H1 (cell line): ENCODE data around the gene FAIM2. TPM values are rescaled to one million over a fixed set of nuclear protein-coding genes. Genes with fewer than 3 reads are reported as not detected.

Experiments
- CTCF ChIA-PET: fragments of 300-600 bp; sonication (Branson Sonifier 250); formaldehyde crosslinking; loops from one replicate; lab custom pipeline; 2021; ENCODE audit not compliant: partially characterized antibody; lab: Charles Lee
- POLR2A ChIA-PET: fragments of 300-600 bp; sonication (Branson Sonifier 250); formaldehyde crosslinking; loops from one replicate; lab custom pipeline; 2021; ENCODE audit warnings: inconsistent platforms; ENCODE audit not compliant: partially characterized antibody; lab: Charles Lee
- DNase-seq, 2 experiments: peaks; one replicate each; pipeline versions ENCODE4 v3.0.0 to v3.0.0-alpha.2; 2010 to 2022; ENCODE audit warnings: low spot score in 2 of 2, low read depth in 1 of 2, mixed read lengths in 1 of 2
- FAIRE-seq: peaks from 2 replicates; lab custom pipeline; 2011; peaks lifted over from hg19 to GRCh38; lab: Jason Lieb, UNC
- H2AFZ ChIP-seq: 2 replicates; pipeline ENCODE4 v1.8.1; 2012; ENCODE audit warnings: low read length, inconsistent platforms
- H2AK5ac ChIP-seq: 2 replicates; pipeline ENCODE4 v1.6.1; 2013; ENCODE audit warnings: low read depth, low read length
- H2BK120ac ChIP-seq: replicated peaks from 2 replicates; pipeline ENCODE3; 2013; ENCODE audit warnings: low read depth, low read length, inconsistent platforms
- H2BK12ac ChIP-seq: 2 replicates; pipeline ENCODE4 v1.6.1; 2013; ENCODE audit warnings: low read depth, low read length
- H2BK15ac ChIP-seq: 2 replicates; pipeline ENCODE4 v1.6.1; 2013; ENCODE audit warnings: low read length
- H2BK20ac ChIP-seq: 2 replicates; pipeline ENCODE4 v1.6.1; 2013; ENCODE audit warnings: low read length
- H2BK5ac ChIP-seq: 2 replicates; pipeline ENCODE4 v1.6.1; 2013; ENCODE audit warnings: low read depth, low read length
- H3K14ac ChIP-seq: 2 replicates; pipeline ENCODE4 v1.6.1; 2013; ENCODE audit warnings: inconsistent platforms; ENCODE audit not compliant: insufficient read length
- H3K18ac ChIP-seq: 2 replicates; pipeline ENCODE4 v1.6.1; 2013; ENCODE audit warnings: low read length; ENCODE audit errors: extremely low read depth
- H3K23ac ChIP-seq: 2 replicates; pipeline ENCODE4 v1.6.1; 2013; ENCODE audit warnings: inconsistent platforms; ENCODE audit not compliant: insufficient read length
- H3K23me2 ChIP-seq: 2 replicates; pipeline ENCODE4 v1.6.1; 2013; ENCODE audit warnings: low read depth, low read length
- H3K27ac ChIP-seq: 2 replicates; pipeline ENCODE4 v1.6.1; 2011; ENCODE audit warnings: low read depth, low read length, inconsistent platforms
- H3K27me3 ChIP-seq, 4 experiments: replicated peaks in 1 of 4; 1 replicate in 1 of 4; 2 replicates in 3 of 4; pipeline versions ENCODE4 v1.6.1 to v1.8.1; 2011 to 2013; ENCODE audit warnings: low read length in 3 of 4, mild to moderate bottlenecking in 3 of 4, inconsistent platforms in 2 of 4, mixed read lengths in 2 of 4, moderate library complexity in 1 of 4; ENCODE audit not compliant: control insufficient read depth in 3 of 4, insufficient read depth in 3 of 4; ENCODE audit errors: extremely low read depth in 1 of 4
- H3K36me3 ChIP-seq, 4 experiments: 2 replicates each; pipeline versions ENCODE4 v1.6.1 to v1.8.1; 2011 to 2013; ENCODE audit warnings: mild to moderate bottlenecking in 4 of 4, low read length in 3 of 4, moderate library complexity in 2 of 4, control low read depth in 1 of 4, inconsistent platforms in 1 of 4; ENCODE audit not compliant: insufficient read depth in 4 of 4, control insufficient read depth in 2 of 4
- H3K4ac ChIP-seq: replicated peaks from 2 replicates; pipeline ENCODE3; 2013; ENCODE audit warnings: low read length, low read depth, mixed read lengths, inconsistent platforms; ENCODE audit not compliant: insufficient read length
- H3K4me1 ChIP-seq, 4 experiments: replicated peaks in 1 of 4; 1 replicate in 1 of 4; 2 replicates in 3 of 4; pipeline versions ENCODE4 v1.6.1 to v1.8.1; 2011 to 2013; ENCODE audit warnings: low read length in 3 of 4, inconsistent platforms in 2 of 4, mixed read lengths in 1 of 4; ENCODE audit not compliant: insufficient read depth in 4 of 4, control insufficient read depth in 3 of 4
- H3K4me2 ChIP-seq, 2 experiments: 2 replicates each; pipeline versions ENCODE4 v1.6.1 to v1.8.1; 2011 to 2013; ENCODE audit warnings: low read depth in 2 of 2, low read length in 2 of 2, control low read depth in 1 of 2, inconsistent platforms in 1 of 2, mild to moderate bottlenecking in 1 of 2; ENCODE audit not compliant: insufficient read depth in 1 of 2
- H3K4me3 ChIP-seq, 4 experiments: fragments of 200-600, 300-600 bp in 1 of 4; sonication (generic), shearing (Covaris generic), sonication (Bioruptor Twin) in 1 of 4; 2 replicates each; pipeline versions ENCODE4 v1.5.1 to v1.8.1; 2011 to 2016; ENCODE audit warnings: low read length in 4 of 4, low read depth in 3 of 4, control low read depth in 2 of 4, inconsistent platforms in 2 of 4, mild to moderate bottlenecking in 2 of 4, mixed read lengths in 1 of 4, moderate library complexity in 1 of 4; ENCODE audit not compliant: insufficient read depth in 2 of 4; ENCODE audit errors: extremely low read depth in 1 of 4
- H3K56ac ChIP-seq: replicated peaks from 2 replicates; pipeline ENCODE3; 2013; ENCODE audit warnings: low read depth, mild to moderate bottlenecking, mixed read lengths, low read length, inconsistent platforms; ENCODE audit not compliant: insufficient read length
- H3K79me1 ChIP-seq: 2 replicates; pipeline ENCODE4 v1.6.1; 2013; ENCODE audit warnings: low read depth, low read length, control low read depth
- H3K79me2 ChIP-seq, 2 experiments: 2 replicates each; pipeline versions ENCODE4 v1.6.1 to v1.8.1; 2012 to 2013; ENCODE audit warnings: low read length in 2 of 2, mild to moderate bottlenecking in 2 of 2, inconsistent platforms in 1 of 2; ENCODE audit not compliant: insufficient read depth in 2 of 2, control insufficient read depth in 1 of 2
- H3K9ac ChIP-seq, 4 experiments: replicated peaks in 1 of 4; 1 replicate in 1 of 4; 2 replicates in 3 of 4; pipeline versions ENCODE4 v1.6.1 to v1.8.1; 2011 to 2013; ENCODE audit warnings: low read depth in 3 of 4, low read length in 3 of 4, control low read depth in 2 of 4, mild to moderate bottlenecking in 2 of 4, moderate library complexity in 2 of 4, inconsistent platforms in 1 of 4; ENCODE audit errors: extremely low read depth in 1 of 4
- H3K9me3 ChIP-seq, 2 experiments: 2 replicates each; pipeline versions ENCODE4 v1.6.1 to v1.8.1; 2012 to 2013; ENCODE audit warnings: mild to moderate bottlenecking in 2 of 2, moderate library complexity in 2 of 2, control low read depth in 1 of 2, inconsistent platforms in 1 of 2, low read depth in 1 of 2, low read length in 1 of 2, mixed read lengths in 1 of 2; ENCODE audit not compliant: insufficient read depth in 2 of 2
- H4K20me1 ChIP-seq, 2 experiments: replicated peaks in 1 of 2; 2 replicates each; pipeline versions ENCODE3 to v1.8.1; 2011 to 2013; ENCODE audit warnings: inconsistent platforms in 2 of 2, low read length in 2 of 2, mild to moderate bottlenecking in 1 of 2; ENCODE audit not compliant: insufficient read depth in 2 of 2, control insufficient read depth in 1 of 2
- H4K5ac ChIP-seq: 2 replicates; pipeline ENCODE4 v1.6.1; 2013; ENCODE audit warnings: low read length, low read depth, mixed read lengths, inconsistent platforms; ENCODE audit not compliant: insufficient read length
- H4K8ac ChIP-seq: 2 replicates; pipeline ENCODE4 v1.8.0; 2013; ENCODE audit warnings: mild to moderate bottlenecking, moderate library complexity, low read length, inconsistent platforms; ENCODE audit not compliant: insufficient read depth; ENCODE audit errors: extremely low read depth
- H4K91ac ChIP-seq: replicated peaks from 2 replicates; pipeline ENCODE3; 2013; ENCODE audit warnings: low read length, mixed read lengths, inconsistent platforms; ENCODE audit not compliant: insufficient read length
- NRF1 ChIP-seq: IDR thresholded peaks from 2 replicates; pipeline ENCODE4 v1.6.1; 2011; ENCODE audit warnings: mild to moderate bottlenecking, low read depth, low read length, improper control_type of control experiment
- WGBS, 2 experiments: shearing (Covaris generic) in 1 of 2; methylation state at CpG; one replicate each; pipeline versions ENCODE4 v1.1.6 to v1.1.7; 2013 to 2015; ENCODE audit warnings: low lambda C conversion rate in 2 of 2, mixed read lengths in 2 of 2, inconsistent platforms in 1 of 2, low coverage in 1 of 2, missing lambda C conversion rate in 1 of 2; ENCODE audit not compliant: insufficient replicate concordance in 2 of 2, insufficient coverage in 1 of 2, insufficient read length in 1 of 2; ENCODE audit errors: extremely low coverage in 1 of 2, missing lambda C conversion rate in 1 of 2; 5-methylcytosine and 5-hydroxymethylcytosine counted together
- polyA plus RNA-seq, 7 experiments: library from polyadenylated mRNA; depleted of rRNA in 3 of 7; stranded (reverse) in 5 of 7; unstranded in 2 of 7; fragments of >200 nt in 5 of 7; fragments of 200-250 nt in 2 of 7; gene quantifications; 1 replicate in 5 of 7; 2 replicates in 1 of 7; 4 replicates in 1 of 7; pipeline versions ENCODE4 v1.2.1 to v1.2.3, GENCODE V29; 2011 to 2013; ENCODE audit warnings: missing spikeins in 2 of 7, mixed read lengths in 2 of 7
- total RNA-seq: library from RNA; stranded (reverse); fragmentation: NEBNext Ultra II Directional; extraction: Animal tissue kit (Norgen Biotek cat#: 25700); gene quantifications from 2 replicates; pipeline ENCODE4 v1.2.1, GENCODE V29; 2021

Gene FAIM2
- total and polyA plus RNA-seq, 2 of the 8 experiments (the other 6 are each of a cell fraction or from before 2014, with no cell fraction given), result 0.89 to 1.3 TPM

GRCh38 chr12:49932023-49932422 is 28.3 kb upstream of the FAIM2 start:
- Histone ChIP-seq H4K8ac (no peak overlapping the region; the same call in 1 of the 2 replicates), H2BK120ac (no peak overlapping the region), H3K4ac (no peak overlapping the region), H3K79me1 (no peaks in the 10 kb centered on the region), H2BK15ac (no peak overlapping the region), H3K27me3 (no peaks in the 10 kb centered on the region; a peak in 1 of 7 replicates), H3K4me2 (no peak overlapping the region), H3K23ac (no peak overlapping the region), H2AK5ac (no peak overlapping the region), H3K4me3 (no peak overlapping the region), H4K20me1 (no peaks in the 10 kb centered on the region), H2BK12ac (no peak overlapping the region), H4K91ac (no peak overlapping the region), H3K9ac (no peak overlapping the region), H3K18ac (no peak overlapping the region), H4K5ac (no peak overlapping the region), H3K36me3 (no peaks in the 10 kb centered on the region)
- no peak for FAIRE-seq
- CTCF ChIA-PET, result interaction anchor here (0.7 to 6.5 kb wide), 11 partner anchors 10 to 124 kb away, joined by 3 to 53 read pairs (median 4); no protein-coding TSS in a partner anchor
- 61% methylated on average over 7 of the region's 7 CpGs; no CpG with 5 or more reads in 1 of the 2 experiments for WGBS, 2 experiments
- no peak for TF ChIP-seq NRF1
- TF ChIP-seq, all 59 proteins: peak for 0
- Histone ChIP-seq H3K79me2 (no peaks in the 10 kb centered on the region), H3K9me3 (no peaks in the 10 kb centered on the region), H3K56ac (no peak overlapping the region), H2AFZ (no peak overlapping the region), H3K4me1 (no peaks in the 10 kb centered on the region), H3K23me2 (no peaks in the 10 kb centered on the region), H3K27ac (no peak overlapping the region), H2BK20ac (no peak overlapping the region), H2BK5ac (no peak overlapping the region), H3K14ac (no peak overlapping the region)
- no peak for DNase-seq
- POLR2A ChIA-PET, result interaction anchor here (0.7 to 1.3 kb wide), 2 partner anchors 104 to 761 kb away, joined by 3 read pairs; partner anchors contain the start of gene NCKAP5L
